Aorta (tissue), 5 donors: Measurements from ENCODE around the gene GPN2. TPM values are rescaled to one million over a fixed set of nuclear protein-coding genes. Genes with fewer than 3 reads are reported as not detected.
A peak's percentile ranks its signal among the peaks of the same experiment; 100 is the strongest.

Experiments
- ATAC-seq: fragments of 200-7000 bp; cut with Tn5 transposase; one replicate; pipeline ENCODE4 v1.9.1; 2022; ENCODE audit warnings: moderate library complexity; ENCODE audit not compliant: low FRiP score
- DNase-seq, 2 donors: peaks; one replicate each; pipeline ENCODE4 v3.0.0-alpha.2; 2020
- H3K27ac ChIP-seq, 2 donors: one replicate each; pipeline ENCODE4 v1.5.1; 2013; ENCODE audit warnings: low read length in 2 of 2, mild to moderate bottlenecking in 2 of 2, moderate library complexity in 2 of 2, control low read depth in 1 of 2, inconsistent platforms in 1 of 2, low read depth in 1 of 2
- H3K27me3 ChIP-seq, 2 donors: one replicate each; pipeline ENCODE4 v1.6.1; 2013; ENCODE audit warnings: control low read depth in 1 of 2, low read length in 1 of 2, mild to moderate bottlenecking in 1 of 2, moderate library complexity in 1 of 2; ENCODE audit not compliant: insufficient read depth in 2 of 2, control insufficient read depth in 1 of 2
- H3K36me3 ChIP-seq, 2 donors: one replicate each; pipeline ENCODE4 v1.6.1; 2013; ENCODE audit warnings: control low read depth in 1 of 2, low read length in 1 of 2, mild to moderate bottlenecking in 1 of 2; ENCODE audit not compliant: insufficient read depth in 2 of 2, control insufficient read depth in 1 of 2
- H3K4me1 ChIP-seq, 2 donors: one replicate each; pipeline ENCODE4 v1.6.1; 2013; ENCODE audit warnings: low read length in 2 of 2, control low read depth in 1 of 2, mild to moderate bottlenecking in 1 of 2, moderate library complexity in 1 of 2; ENCODE audit not compliant: insufficient read depth in 2 of 2, control insufficient read depth in 1 of 2
- H3K4me3 ChIP-seq, 2 donors: one replicate each; pipeline ENCODE4 v1.5.1; 2013; ENCODE audit warnings: low read length in 2 of 2, control low read depth in 1 of 2, mild to moderate bottlenecking in 1 of 2
- H3K9me3 ChIP-seq: one replicate; pipeline ENCODE4 v1.6.1; 2013; ENCODE audit warnings: mild to moderate bottlenecking, low read length; ENCODE audit not compliant: control insufficient read depth
- WGBS, 2 donors: extraction: QIAGEN DNeasy Blood & Tissue Kit; methylation state at CpG; one replicate each; pipeline ENCODE4 v1.1.7; 2013; 5-methylcytosine and 5-hydroxymethylcytosine counted together
- intact Hi-C, 2 donors: fragments of 100-400 bp; cut with DNase I; formaldehyde crosslinking; loops; one replicate each; pipeline versions ENCODE4 v1.14.2 to v1.15.0; 2022
- polyA plus RNA-seq, 2 donors: library from polyadenylated mRNA; stranded (reverse); fragments of 200-250 nt; gene quantifications; one replicate each; pipeline ENCODE4 v1.2.3, GENCODE V29; 2013
- total RNA-seq, 2 donors: library from RNA; stranded (reverse); fragmentation: NEBNext Ultra II Directional; extraction: Animal tissue kit (Norgen Biotek cat#: 25700); gene quantifications; one replicate each; pipeline ENCODE4 v1.2.1, GENCODE V29; 2021
- donor health status: healthy with polysubstance abuse.
- donor health status: Bipolar disorder and iron deficiency.
- donor health status: DM: no; HTN: no; CAD: no.
- donor health status: DM: no; HTN: no; CAD: no.
- donor health status: DM: yes; HTN: yes; CAD: no.

Gene GPN2
- total and polyA plus RNA-seq, 4 donors: 12.1 to 20.7 (median 18.7) TPM

DNA sequence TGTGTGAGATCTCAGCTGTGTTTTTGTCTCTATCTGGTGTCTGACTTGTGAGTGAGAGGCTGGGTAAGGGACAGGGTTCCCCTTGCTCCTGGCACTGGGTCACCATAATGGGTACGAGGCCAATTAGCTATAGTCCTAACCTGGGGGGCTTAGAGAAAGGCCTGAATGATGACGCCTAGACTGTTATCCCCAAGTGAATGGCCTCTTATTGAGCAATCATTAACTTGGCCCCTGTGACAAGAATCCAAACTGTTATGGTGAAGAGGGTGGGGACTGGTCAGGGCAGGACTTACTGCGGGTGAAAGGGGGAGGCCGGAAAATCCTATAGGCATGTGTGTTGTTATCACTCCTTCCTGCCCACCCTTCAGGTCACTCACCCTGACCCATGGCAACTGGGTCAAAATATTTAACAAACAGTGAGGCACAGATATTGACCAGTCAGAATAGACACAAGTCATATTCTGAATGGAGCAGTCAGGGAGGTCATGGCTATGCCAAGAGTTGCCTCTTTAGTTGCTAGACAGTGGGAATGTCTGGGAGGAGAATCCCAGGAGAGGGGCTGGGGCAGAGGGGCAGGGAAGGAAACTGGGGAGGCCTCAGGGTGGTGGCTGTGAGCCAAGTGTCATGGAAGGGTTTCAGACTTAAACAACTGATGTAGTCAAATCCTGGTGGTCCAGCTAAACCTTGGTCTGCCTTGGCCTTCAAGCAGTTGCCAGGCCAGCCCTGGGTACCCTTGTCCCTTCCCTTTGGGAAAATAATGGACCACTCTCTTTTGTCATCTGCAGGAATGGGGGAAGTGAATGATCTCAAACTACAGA, 20.5 kb upstream of the GPN2 start:
- Histone ChIP-seq H3K27ac (no peak overlapping the region), H3K4me1 (no peaks in the 10 kb centered on the region), H3K4me3 (no peak overlapping the region), H3K36me3 (no peaks in the 10 kb centered on the region), H3K27me3 (no peaks in the 10 kb centered on the region), H3K9me3 (no peaks in the 10 kb centered on the region)
- no peak for DNase-seq
- intact Hi-C loops: no loop called here
- WGBS, 2 donors: 77 to 80% methylated on average over 4 of the region's 4 CpGs
- ATAC-seq: no peak

DNA sequence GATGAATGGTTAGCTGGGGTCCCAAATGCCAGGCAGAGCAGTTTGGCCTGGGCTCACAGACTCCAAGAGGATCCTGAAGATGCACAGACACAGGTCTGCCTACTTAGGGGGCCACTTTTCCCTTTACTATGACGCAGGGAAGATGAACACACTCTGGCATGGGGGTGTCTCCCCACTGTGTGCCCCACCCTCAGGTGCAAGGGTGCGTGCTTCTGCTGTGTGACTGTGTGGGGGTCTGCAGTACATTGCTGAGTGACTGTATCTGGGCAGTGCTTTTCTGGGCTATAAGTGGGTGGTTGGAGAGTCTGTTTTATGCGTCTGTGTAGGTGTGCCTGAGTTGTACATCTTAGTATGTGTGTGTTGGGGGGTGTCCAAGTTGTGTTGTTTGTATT, 19.9 kb upstream of the GPN2 start:
- Histone ChIP-seq H3K4me1 (no peaks in the 10 kb centered on the region), H3K27ac (no peak overlapping the region), H3K27me3 (no peaks in the 10 kb centered on the region), H3K9me3 (no peaks in the 10 kb centered on the region), H3K4me3 (no peak overlapping the region), H3K36me3 (no peaks in the 10 kb centered on the region)
- WGBS, 2 donors: 56 to 82% methylated on average over 3 of the region's 3 CpGs
- no peak for ATAC-seq
- DNase-seq: no peak
- intact Hi-C loops: no loop called here

DNA sequence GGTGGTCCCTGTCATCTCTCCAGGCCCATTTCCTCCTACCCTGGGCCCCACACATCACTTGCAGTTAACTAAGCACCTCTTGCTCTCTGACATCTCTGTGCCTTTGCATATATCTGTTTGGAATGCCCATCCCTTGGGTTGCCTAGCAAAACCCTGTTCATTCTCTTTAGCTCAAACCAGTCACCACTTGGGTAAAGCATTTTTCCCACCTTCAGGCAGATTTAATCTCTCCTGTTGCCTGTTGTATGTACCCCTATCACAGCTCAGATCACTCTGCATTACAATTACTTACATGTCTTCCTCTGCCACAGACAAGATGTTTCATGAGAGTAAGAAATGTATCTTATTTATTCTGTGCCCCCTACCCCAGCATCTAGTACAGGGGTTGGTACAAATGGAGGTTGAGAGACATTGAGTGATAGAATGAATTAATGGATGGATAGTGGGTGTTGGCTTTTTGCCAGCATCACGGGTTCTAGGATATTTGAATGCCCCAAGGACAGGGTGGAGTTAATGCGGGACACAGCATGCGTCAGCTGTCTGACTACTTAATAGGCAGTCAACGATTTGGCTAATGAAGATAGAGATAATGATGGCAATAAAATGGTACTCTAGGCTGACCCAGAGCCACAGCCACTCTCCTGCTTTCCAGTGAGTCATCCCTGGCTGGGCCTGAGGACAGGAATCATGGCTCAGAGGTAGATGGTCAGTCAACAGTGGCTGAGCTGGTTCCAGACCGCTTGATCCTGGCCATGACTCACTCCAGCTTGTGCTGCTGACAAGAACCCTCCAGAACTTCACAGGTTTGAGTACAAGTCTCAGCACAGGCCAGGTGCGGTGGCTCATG, 17.2 kb upstream of the GPN2 start:
- H3K4me1 ChIP-seq: no peaks in the 10 kb centered on the region
- intact Hi-C loops: no loop called here
- WGBS, 2 donors: 59 to 65% methylated on average over 6 of the region's 6 CpGs
- H3K27ac ChIP-seq: no peak overlapping the region
- no peaks in the 10 kb centered on the region for H3K27me3 ChIP-seq
- no peaks in the 10 kb centered on the region for H3K9me3 ChIP-seq
- H3K4me3 ChIP-seq: no peak overlapping the region
- H3K36me3 ChIP-seq: no peaks in the 10 kb centered on the region
- no peak for ATAC-seq
- DNase-seq: peak in 1 of 2 donors; percentile 50

DNA sequence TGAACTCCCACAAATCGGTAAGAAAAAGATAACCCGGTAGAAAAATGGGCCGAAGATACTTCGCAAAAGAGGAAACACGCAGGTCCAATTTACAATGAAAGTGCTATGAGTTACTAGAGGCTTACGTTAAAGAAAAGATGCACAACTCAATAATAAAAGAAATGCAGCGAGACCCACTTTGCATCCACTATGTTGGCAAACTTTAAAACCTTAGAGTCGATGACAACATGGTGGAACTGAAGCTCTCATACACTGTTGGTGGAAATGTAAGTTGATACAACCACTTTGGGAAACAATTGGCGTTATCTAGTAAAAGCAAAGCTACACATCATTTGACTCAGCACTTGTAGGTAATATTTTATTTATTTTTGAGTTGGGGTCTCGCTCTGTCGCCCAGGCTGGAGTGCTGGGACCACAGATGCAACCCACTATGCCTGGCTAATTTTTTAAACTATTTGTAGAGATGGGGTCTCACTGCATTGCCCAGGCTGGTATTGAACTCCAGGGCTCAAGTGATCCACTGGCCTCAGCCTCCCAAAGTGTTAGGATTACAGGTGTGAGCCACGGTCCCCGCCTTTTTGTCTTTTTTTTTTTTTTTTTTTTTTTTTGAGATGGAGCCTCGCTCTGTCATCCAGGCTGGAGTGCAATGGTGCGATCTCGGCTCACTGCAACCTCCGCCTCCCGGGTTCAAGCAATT, 10.9 kb upstream of the GPN2 start:
- no peaks in the 10 kb centered on the region for H3K4me1 ChIP-seq
- no peak for DNase-seq
- WGBS, 2 donors: 62 to 69% methylated on average over 16 to 18 of the region's 18 CpGs
- H3K27me3 ChIP-seq: no peaks in the 10 kb centered on the region
- peak overlapping the region; percentile 65 to 69 for H3K4me3 ChIP-seq
- no peaks in the 10 kb centered on the region for H3K9me3 ChIP-seq
- no peaks in the 10 kb centered on the region for H3K36me3 ChIP-seq
- no peak for ATAC-seq
- intact Hi-C loops: no loop called here
- H3K27ac ChIP-seq: no peak overlapping the region

DNA sequence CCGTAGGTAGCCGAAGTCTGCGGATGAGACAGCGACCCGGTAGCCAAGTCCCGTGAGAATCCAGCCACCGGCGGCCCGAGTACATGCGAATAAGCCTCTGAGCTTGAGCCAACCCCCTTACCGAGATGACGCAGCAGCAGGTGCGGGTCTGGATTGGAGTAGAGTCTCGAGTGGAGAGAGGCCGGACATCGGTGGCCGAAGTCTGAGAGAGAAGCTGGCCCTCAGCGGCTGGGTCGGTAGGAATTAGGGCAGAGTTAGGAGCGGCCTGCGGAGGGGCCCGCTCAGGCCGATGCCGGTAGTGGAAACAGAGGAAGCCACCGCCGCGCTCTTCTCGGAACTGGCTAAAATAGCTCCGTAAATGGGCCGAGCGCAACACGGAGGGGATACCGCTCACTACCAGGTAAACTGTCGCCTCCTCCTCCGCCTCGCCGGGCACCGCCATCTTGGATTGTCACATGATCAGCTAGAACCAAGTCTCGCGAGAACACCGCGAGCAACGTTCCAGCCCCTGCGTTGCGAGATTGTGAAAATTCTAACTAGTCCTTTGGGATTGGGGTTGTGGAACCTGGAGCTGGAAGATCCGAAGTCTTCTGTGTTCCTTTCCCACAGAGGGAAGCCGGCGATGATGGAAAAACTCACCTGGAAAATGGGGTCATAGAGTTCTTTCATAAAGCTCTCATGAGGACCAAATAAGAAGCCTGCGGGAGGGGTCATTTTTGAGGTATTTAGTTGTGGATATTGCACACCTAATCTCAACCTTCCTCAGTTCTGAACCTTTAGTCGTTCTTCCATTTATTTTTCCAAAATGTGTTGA, 10.1 kb upstream of the GPN2 start, which contains the start of gene GPATCH3:
Gene GPATCH3, minus strand, starts transcription at position 467 of the 814 bp plus-strand sequence. Its CDS starts 25 bp downstream, at position 442.
- intact Hi-C loops: no loop called here
- Histone ChIP-seq H3K4me1 (no peaks in the 10 kb centered on the region), H3K27me3 (no peaks in the 10 kb centered on the region), H3K4me3 (peak within 1 kb of the TSS; percentile 65 to 69), H3K9me3 (no peaks in the 10 kb centered on the region), H3K27ac (peak within 1 kb of the TSS in 1 of 2 donors; percentile 64), H3K36me3 (no peaks in the 10 kb centered on the region)
- peak; percentile 96 for DNase-seq
- ATAC-seq: peak; percentile 95
- WGBS, 2 donors: 0 to 1% methylated on average over 50 of the region's 50 CpGs

DNA sequence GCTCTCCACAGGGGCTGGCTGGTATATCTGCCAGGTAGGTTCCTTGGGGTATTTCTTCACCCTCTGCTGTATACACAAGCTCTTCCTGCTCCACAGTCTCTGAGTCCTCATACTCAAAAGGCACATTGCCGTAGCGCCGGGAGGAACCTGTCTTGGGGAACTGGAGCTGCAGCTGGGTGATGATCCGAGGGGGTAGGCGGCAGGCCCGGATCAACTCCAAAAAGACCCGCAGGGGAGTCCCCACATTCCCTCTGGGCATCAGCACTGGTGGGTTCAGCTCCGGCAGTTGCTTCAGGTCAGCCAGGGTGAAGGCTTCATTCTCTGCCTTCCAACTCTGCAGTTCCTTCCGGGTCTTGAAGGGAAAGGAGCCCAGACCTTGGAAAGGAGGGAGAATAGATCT, 7.3 kb upstream of the GPN2 start:
- Histone ChIP-seq H3K36me3 (no peaks in the 10 kb centered on the region), H3K4me1 (no peaks in the 10 kb centered on the region), H3K4me3 (no peak overlapping the region), H3K27ac (no peak overlapping the region), H3K27me3 (no peaks in the 10 kb centered on the region), H3K9me3 (no peaks in the 10 kb centered on the region)
- 90 to 96% methylated on average over 9 of the region's 9 CpGs for WGBS, 2 donors
- intact Hi-C loops: no loop called here
- ATAC-seq (no peak), DNase-seq (no peak)

DNA sequence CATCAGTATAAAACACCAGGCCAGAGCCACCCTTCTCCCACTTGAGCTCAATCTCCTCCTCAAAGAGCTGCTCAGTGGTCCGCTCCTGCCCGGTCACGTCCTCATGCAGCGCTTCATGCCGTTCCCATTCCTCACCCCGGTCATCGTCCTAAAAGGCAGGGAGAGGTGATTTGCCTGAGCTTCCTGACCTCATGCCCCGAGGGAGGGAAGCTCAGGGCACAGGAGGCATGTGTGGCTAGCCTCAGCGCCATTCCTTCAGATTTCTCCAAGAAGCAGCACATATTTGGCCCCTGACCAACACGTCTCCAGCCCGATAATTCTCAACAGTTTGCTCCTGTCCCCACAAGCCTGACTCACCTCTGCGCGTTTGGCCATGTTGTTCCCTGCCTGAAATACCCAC, 4.2 kb upstream of the GPN2 start:
- Histone ChIP-seq H3K4me1 (no peaks in the 10 kb centered on the region), H3K36me3 (no peaks in the 10 kb centered on the region), H3K4me3 (no peak overlapping the region), H3K27ac (no peak overlapping the region), H3K27me3 (no peaks in the 10 kb centered on the region), H3K9me3 (no peaks in the 10 kb centered on the region)
- 90 to 91% methylated on average over 13 of the region's 13 CpGs for WGBS, 2 donors
- no peak for DNase-seq
- no peak for ATAC-seq
- intact Hi-C loops: no loop called here

DNA sequence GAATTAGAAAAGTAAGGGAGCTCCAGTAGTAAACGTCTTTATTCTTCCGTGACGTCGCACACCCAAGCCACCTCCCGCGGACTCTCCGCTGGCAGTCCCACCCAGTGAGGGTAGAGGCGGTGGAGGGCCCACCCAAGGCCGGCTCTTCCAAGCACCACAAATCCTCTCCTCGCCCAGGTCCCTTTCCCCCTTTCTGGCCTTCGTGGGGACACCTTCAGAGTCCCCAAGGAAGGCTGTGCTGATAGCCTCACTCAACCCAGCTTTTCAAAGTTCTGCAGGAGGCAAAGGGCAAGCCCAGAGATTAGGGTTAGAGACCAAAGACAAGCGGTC, 349 bp upstream of the GPN2 start:
- 2 to 3% methylated on average over 12 of the region's 12 CpGs for WGBS, 2 donors
- Histone ChIP-seq H3K36me3 (peaks cover 2 to 6% of the 10 kb centered on the region in 2 donors), H3K27ac (peak overlapping the region; percentile 38 to 92), H3K4me1 (peaks cover 0 to 2% of the 10 kb centered on the region in 2 donors), H3K27me3 (no peaks in the 10 kb centered on the region), H3K9me3 (no peaks in the 10 kb centered on the region), H3K4me3 (peak overlapping the region in 1 of 2 donors; percentile 50)
- DNase-seq (no peak), ATAC-seq (peak; percentile 47)
- intact Hi-C loops: no loop called here
